Activated CD4-positive, alpha-beta T cell treated with anti-CD3 and anti-CD28 coated beads for 4 hours (primary cell): ENCODE results near the gene VWF.

ENCODE experiments used
- DNase-seq, 2 donors: peaks; one replicate each; pipeline ENCODE4 v3.0.0-alpha.2; 2020

Gene VWF

DNA sequence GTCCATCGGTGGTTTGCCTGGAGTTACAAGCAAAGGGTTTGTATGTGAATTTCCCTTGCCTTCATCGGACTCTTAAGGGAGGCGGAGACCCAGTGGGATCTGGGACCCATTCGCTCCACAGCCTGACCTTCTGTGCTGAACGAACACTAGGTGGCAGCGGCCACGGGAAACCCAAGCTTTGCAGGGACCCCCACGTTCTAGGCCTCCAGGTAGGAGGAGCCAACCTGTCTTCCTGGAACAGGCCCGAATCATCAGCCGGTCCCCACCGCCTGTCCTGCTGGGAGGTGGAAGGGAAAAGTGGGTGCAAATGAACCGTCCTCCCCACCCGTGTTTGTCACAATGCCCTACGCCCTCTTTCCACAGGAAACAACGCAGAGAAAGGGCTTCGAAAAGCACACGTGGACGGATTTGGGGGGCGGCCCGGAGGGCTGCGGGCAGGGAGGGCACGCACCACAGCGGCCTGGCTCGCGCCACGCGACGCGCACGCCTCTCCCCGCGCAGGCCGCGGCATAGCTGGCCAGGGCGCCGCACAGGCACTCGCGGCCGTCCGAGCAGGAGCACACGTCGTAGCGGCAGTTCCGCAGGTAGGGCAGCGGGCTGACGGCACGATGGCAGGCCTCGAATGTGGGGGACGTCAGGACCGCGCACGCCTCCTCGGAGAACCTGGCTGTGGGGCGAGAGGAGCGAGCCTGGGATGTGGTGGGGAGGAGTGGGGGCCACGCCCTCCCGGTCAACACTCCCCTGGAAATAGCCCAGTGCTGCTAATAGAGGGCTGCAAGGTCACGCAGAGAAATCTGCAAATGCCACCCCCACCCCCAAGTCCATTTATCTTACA is 67.8 kb downstream of the VWF start:
- DNase-seq: peak; percentile 10 to 15

DNA sequence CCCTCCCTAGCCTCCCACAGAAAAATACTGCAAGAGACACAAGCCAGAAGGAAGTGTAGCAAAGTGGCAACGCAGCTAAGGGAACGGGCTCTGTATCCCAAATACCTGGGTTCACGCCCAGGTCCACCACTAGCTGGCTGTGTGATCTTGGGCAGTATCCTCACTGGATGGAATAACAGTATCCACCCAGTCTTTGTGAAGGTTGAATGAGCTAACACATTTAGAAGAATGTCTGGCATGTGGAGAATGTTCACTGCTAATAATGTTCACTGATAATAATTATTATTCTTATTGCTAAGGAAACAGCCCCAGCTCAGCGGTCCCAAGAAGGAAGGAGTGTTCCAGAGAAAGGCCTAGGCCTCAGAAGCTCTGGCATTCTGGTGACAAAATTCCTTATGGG is 70.9 kb downstream of the VWF start:
- no peak for DNase-seq

DNA sequence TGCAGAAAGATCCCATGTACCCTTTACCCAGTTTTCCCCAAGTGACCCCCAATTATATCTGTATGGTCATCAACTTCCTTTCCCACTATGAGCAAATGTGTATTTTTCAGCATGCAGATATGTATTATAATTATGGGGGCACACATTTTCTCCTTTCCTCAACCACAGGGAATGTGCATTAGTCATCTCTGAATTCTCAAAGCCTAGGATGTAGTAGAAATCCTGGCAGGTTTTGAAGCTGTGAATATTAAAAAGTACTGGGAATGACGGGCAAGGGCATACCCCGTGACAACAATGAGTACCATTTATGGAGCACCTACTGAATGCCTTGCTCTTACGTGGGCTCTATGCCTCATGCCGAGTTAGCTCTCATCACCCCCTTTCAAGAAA is 71.5 kb downstream of the VWF start:
- DNase-seq: no peak

DNA sequence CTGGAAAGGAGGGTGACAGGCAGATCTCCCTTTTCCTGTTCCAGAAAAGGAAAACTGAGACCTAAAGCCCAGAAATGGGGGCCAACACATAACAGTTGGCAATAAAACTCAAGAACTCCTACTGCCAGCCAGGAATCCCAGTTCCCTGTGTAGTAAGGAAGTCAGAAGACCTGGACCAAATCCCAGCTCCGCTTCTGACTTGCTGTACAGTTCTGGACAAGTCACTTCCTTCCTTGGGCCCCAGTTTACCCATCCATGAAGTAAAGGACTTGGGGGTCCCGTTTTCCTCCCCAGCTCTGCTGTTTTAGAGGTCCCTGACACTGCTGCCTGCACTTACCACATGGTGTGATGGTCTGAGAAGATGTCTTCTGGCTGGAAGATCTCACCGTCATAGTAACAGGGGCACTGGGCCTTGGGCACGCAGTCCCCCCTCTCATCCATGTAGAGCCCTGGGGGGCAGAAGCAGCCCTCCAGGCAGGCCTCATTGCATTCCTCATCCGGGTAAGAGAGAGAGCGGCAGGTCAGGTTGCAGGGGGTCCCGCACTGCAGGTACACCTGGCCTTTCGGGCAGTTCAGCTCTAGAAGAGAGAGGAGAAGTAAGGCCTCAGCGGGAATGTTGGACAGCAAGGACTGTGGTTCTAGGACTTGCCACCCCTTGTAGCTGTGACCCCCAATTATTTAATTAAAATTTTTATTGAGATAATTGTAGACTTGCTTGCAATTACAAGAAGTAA is 72.1 kb downstream of the VWF start:
- no peak for DNase-seq

DNA sequence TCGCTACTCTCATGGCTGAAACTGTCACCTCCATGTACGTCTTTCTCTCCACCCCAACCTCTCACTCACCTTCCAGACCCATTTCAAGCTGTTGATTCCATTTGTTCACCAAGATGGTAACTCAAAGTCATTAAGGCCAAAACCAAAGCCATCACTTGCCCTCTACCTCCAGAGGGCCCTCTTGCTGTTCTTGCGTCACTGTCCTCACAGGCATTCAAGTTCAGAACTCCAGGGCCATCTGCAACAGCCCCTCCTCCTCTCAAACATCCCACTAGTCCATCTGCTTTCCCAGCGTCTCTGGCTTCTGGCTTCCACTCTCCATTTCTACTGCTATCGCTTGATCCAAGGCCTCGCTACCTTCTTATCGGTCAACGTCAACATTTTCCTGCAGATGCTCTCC is 74.5 kb downstream of the VWF start:
- no peak for DNase-seq

DNA sequence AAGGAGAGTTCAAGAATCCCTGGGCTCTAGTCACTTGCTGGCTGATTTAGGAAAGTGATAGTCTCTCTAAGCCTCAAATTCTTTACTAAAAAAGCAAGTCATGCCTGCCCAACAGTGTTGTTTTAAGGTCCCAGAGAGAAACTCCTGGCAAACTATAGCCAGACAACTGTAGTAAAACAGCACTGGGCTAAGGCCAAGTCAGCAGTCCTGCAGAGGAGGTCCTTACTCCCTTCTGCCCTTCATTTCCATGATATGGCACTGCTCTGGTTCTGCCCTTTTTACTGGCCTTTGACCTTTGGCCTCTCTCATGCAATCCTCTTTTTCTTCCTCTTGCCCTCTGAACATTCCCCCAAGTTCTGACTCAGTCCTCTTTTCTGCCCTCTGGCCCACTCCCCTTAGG is 74.9 kb downstream of the VWF start:
- no peak for DNase-seq

DNA sequence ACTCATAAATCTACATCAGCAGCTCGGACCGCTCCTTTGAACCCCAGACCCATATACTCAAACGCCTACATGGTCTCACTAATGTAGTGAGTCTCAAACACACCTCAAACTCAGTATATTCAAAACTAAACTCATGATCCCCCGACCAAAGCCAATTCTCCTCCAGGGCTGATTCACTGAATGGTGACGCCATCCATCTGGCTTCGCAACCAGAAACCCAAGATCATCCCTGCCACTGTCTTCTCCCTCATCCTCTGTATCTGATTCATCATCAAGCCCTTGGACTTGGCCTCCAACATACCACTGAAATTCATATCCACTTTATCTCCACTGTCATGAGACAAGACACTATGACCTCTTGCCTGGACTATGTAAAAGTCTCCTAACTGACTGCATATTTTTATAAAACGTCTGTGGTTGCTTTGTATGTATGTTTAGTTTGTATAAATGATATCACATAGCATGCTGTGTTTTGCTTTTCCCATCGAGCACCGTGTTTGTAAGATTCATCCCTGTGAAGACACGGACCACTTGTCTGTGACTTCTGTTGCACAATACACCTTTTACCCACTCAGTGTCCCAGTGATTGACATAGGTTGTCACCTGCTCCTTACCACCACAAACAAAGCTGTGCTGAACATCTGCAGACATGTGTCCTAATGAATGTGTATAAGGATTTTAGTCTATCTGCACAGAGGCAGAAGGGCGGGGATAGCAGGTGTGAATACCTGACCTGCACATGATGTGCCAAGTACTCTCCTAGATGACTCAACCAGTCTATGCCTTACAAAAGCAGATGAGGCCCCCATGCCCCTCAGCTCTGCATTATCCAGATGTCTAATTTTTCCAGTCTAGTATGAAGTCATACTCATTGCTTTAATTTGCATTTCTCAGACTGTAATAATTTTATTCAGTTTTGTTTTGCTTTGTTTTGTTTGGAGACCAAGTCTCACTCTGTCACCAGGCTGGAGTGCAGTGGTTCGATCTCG is 76.9 kb downstream of the VWF start:
- no peak for DNase-seq

DNA sequence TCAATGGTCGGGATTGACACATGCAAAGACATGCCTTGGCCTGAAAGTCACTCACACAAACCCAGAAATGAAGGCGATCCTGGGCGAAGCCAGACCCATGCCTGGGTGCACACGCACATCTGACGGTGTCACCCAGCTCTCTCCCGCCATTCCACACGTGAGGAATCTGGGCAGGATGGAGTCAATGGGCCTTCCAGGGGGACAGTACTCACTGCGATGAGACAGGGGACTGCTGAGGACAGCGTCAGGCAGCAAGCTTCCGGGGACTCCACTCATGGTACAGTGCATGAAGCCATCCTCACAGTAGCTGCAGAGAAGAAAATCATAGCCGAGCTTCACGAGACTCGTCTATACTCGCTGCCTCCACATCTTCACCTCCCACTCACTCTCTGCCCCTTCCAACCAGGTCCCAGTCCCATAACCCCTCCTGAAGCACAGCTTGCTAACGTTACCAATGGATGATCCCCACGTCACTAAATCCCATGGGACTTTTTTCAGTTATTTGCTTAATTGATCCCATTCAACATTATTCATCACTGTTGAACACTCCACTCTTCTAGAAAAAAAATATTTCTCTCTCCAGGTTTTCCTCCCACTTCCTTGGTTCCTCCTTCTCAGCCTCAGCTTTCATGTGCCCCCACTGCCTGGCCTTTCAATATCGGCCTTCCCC is 77.8 kb downstream of the VWF start:
- no peak for DNase-seq

DNA sequence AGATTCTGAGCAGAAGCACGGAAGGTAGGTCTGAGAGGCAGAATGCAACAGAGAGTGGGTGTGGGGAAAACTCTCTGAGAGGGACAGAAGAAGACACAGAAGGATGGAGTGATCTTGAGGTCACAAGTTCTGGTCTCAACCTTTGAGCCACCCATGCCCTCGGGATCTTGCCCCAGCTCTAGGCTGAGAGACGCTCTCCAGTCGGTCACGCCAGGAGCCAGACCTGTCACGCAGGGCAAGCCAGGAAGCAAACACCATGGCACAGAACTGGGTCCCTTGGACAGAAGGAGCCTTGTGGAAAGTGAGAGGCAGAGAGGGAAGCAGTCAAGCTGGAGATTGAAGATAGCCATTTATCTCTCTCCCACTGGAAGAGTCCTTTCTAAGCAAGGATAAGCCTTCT is 79.0 kb downstream of the VWF start:
- no peak for DNase-seq

DNA sequence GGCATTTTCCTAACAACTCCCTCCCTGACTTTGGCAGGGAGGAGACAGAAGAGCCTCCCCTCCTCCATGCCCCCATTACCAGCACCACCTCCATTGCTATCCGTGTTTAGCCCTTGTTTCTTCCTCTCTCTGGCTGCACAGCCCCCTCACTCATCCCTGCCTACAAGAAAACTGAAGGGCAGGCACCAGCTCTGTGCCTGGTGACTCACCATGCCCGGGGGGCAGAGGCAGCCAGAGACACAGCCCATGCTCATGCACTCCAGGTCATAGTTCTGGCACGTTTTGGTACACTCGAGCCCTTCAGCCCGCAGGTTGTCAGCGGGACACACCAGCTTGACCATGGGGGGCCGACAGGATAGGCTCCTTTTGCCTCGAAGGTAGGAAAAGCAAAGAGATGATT is 80.4 kb downstream of the VWF start:
- no peak for DNase-seq

DNA sequence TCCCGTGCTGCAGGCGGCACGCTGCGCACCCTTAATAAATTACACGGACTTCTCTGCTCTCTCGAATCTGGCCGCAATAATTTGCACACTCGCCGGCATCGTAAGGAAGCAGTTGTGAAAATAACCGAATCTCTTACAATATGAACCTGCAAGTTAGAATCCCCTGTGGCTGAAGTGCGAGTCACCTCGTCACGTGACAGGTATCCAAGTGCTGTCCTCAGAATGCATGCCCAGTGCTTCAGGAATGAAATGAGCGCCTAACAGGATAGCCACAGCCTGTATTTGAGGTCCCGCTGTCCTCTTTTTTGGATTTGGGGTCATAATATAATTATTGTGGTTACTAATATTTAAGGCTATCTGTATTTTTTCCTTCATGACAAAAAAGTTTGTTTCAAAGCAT is 82.0 kb downstream of the VWF start:
- no peak for DNase-seq

DNA sequence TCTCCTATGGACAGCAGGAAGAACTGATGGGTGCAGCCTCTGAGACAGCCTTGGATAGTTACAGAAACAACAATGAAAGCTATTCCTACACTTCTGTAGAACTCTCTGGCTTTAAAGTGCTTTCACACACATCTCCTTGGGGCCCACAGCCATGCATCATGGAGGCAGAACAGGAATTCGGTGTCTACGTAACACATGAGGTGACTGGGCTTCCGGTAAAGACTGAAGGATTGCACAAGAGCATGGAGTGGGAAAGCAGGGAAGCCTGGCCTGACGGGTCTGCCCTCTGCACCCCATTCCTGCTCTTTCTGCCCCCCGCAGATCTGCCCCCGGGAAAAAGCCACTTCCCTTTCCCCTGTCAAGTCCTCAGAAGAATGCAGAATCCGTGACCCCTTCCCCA is 82.6 kb downstream of the VWF start:
- no peak for DNase-seq

DNA sequence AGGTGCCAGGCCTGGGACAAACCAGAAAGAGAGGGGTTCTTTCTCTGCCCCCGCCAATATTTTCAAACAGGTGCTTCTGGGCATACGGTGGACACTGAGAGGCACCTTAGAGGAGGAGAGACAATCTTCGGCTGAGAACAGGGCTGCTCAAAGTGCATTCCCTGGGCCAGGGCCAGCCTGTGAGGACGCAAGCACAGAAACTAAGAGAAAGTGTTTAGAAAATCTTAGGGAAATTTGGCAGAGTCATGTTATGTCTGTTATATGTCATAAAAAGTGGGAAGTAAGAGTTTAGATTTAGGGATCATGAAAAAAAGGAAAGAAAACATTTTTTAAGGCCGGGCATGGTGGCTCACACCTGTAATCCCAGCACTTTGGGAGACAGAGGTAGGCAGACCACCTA is 83.7 kb downstream of the VWF start:
- DNase-seq: no peak

DNA sequence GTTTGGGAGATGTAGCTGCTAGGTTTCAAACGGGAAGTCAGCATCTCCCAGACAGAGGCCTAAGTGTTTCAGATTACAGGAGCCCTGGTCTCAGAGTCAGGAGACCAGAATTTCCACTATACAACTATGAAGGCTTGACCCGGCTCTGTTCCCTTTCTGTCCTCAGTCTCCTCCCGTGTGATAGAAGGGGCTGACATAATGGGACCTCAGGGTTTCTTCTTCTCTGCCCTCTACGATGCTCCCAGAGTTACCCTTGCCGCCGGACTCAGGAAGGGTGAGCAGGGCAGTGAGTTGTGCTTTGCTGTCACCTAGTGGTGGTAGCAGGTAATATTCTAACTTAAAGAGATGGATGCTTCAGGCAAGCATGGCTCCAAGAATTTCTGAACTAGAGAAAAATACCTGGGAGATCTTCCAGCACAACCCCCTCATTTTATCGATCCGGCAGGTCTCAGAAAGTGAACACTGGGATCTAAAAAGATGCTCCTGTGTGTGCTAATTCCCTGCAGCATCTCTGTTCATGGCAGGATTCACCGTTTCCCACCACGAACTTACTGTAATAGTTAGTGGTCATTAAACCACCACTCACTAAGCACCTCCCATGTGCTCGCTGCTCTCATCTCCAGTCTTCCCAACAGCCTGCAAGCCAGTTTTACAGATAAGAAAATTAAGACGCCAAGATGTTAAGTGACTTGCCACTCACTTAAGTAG is 84.4 kb downstream of the VWF start:
- peak; percentile 39 to 44 for DNase-seq

DNA sequence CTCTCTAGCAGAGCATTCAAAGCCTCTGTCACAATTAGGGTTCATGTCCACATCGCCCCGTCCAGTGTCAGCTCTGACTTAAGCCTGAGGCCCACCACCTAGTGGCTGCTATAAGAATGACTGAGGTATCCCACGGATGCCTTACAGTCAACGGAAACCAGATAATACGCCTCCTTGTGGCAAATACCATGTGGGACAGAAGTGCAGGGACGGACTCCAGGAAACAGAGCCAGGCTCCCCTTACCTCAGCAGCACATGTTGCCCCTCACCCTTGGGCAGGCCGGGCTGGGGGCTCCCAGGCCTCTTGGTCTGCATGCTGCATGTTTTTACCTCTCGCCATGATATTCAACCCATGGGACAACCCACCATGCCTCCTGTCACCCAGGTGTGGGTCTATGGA is 86.3 kb downstream of the VWF start:
- peak; percentile 10 to 20 for DNase-seq

DNA sequence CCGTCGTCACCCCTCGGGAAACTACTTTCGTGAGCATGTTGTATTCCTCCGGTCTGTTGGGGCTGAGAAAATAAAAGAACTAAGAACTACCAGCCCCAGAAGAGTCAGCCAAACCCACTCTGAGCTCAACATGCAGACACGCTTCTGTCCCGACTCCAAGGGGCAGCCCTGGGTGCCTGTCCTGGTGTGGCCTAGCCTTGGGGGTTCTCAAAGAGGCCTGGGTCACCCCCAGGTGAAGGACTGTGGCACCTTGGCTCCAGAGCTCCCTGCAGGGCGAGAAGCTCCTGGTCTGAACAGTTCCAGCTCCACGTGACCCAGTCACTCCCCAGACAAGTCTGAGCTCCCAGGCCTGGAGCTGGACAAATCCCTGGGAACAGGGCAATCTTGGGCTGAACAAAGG is 87.0 kb downstream of the VWF start:
- no peak for DNase-seq

DNA sequence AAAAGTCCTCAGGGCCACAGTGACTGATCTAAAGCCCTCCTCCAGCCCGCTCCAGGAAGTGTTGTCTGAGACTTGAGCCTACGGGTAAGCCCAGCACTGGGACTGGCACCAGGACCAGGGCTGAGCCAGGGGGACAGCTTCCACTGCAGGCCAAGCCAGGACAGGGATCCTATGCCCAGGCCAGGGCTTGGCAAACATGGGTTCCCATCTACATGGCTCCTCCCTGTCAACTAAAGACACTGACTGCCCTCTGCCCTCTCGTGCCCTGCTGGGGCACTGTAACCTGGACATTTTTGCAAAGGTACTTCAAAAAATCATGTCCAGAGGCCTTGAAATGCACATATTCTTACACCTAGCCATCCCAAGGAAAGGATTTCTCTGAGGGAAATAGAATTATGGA is 88.0 kb downstream of the VWF start:
- DNase-seq: no peak

DNA sequence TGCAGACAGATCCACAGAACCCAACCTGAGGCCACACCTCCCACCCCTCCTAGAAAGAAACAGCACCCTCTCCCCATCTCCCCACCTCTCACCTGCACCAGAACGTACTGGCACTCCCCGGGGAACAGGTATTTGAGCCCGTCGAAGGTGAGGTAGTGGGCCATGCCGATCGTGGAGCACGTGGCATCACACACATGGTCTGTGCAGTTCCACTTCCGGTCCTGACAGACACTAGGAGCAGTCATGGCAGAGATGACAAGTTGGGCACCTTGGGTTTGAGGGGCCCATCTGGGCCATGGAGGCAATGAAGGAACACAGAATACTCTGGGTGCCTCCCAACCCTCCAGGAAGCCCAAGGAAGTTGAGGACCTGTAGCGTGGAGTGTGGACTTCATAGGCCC is 89.9 kb downstream of the VWF start:
- no peak for DNase-seq

DNA sequence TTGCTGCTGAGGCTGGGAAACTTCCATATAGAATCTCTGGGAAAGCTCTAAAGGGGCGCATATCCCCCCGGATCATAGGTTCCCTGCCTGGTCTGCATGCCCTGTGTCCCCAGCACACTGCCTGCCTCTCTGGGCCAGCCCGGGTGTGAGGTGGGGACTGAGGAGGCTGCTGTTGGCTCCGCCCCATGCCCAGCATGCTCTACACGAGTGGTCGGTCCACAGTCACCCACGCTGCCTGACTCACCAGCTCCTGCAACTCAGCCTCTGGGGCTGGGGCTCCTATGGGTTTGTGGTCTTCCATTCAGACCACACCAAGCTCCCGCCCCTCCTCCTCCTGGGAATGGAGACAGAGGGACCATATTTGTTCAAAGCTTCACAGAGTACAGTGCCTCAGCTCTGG is 90.9 kb downstream of the VWF start:
- no peak for DNase-seq

DNA sequence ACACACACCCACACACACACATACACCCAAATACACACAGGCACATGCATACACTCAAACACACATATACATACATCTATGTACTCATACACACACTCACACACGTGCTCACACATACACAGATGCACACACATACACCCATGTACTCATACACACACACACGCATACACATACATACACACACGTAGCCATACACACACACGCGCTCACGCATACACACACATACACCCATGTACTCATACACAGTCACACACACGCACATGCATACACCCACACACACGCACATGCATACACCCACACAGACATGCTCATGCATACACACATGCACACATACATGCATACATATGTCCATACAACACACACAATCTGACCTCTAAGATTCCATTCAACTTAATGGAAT is 91.7 kb downstream of the VWF start:
- no peak for DNase-seq

DNA sequence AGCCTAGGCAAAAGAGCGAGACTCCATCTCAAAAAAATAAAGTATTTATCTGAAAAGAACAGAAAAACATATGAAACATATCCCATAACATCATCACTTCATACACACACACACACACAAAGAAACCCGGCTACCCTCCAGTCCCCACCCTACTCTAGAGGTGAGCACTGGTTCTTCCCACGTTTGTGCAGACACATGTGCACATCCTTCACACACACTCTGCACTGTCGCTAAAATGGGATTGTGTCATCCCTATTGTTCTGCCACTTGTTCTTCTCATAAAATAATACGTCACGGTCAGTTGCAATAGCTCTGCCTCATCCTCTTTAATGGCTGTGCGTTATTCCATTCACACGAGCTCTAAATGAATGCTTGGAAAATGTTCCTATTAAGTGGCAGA is 93.5 kb downstream of the VWF start:
- no peak for DNase-seq

DNA sequence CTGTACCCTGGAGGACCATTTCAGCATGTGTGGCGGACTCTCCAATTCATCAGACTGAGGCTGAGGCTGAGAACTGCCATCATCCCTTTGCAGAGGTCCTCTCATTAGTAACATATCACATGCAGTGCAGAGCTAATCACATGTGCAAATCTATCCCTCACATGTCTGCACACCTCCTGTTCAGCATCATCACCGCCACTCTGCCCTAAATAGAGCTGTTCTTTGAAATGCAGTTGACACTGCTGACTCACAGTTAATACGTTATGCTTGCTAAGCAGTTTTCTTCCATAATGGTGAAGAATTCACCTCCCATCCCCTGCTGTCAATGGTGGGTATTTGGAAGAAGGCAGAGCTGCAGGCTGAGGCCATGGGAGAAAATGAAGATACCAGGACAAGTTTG is 94.4 kb downstream of the VWF start:
- DNase-seq: no peak
